PFSK-1 (cell line): ENCODE data around the gene NLRP5.

Source experiments
- POLR2AphosphoS5 ChIP-seq: IDR thresholded peaks from 2 replicates; pipeline ENCODE4 v1.6.1; 2012; ENCODE audit warnings: low read depth, mild to moderate bottlenecking, control low read depth, low read length, moderate library complexity
- REST ChIP-seq, 2 experiments: IDR thresholded peaks; 2 replicates each; pipeline versions ENCODE4 v1.6.1 to v1.8.0; 2011 to 2012; ENCODE audit warnings: low read depth in 2 of 2, low read length in 2 of 2, control low read depth in 1 of 2, inconsistent platforms in 1 of 2, mild to moderate bottlenecking in 1 of 2, moderate library complexity in 1 of 2; ENCODE audit not compliant: insufficient read depth in 1 of 2
- SIN3A ChIP-seq: IDR thresholded peaks from 2 replicates; pipeline ENCODE4 v1.6.1; 2012; ENCODE audit warnings: mild to moderate bottlenecking, low read length, moderate library complexity, borderline replicate concordance; ENCODE audit not compliant: insufficient read depth
- TAF1 ChIP-seq: IDR thresholded peaks from 2 replicates; pipeline ENCODE4 v1.6.1; 2012; ENCODE audit warnings: low read length, control low read depth, borderline replicate concordance; ENCODE audit not compliant: insufficient read depth

DNA sequence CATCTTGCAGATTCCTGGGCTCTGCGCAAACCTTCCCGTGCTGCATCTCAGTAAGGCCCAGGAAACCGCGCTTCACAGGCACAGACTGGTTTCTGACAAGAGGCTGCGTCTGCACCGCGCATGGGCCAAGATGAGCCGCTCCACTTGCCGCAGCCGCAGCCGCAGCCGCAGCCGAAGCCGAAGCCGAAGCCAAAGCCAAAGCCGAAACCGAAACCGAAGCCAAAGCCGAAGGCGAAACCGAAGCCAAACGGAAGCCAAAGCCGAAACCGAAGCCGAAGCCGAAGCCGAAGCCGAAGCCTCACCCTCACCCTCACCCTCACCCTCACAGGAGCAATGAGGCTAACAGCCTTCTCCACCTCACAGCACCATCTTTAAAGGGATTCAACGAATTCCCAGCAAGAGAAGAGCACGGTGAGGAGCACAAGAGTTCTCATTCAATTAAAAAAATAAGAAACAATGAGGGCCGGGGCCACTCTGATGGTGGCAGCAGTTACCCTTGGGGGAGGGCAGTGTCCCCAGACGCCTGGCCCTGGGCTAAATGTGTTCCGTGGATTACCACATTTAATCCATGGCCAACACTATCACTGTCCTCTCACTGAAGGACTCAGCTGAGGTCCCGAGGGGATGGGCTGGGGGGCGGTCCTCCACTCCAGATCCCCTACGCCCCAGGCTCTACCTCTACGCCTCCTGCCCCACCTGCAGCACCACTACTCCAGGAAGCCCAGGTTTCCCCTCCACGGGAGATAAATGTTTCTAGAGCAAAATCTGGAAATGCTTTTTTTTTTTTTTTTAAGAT is 105.4 kb downstream of the NLRP5 start:
- TF ChIP-seq POLR2AphosphoS5 (no peak), SIN3A (no peak), TAF1 (no peak), REST (IDR thresholded peaks at IDR 0.05; ENCODE audit: insufficient read depth in 1 of 2, low read depth in 2 of 2, low read length in 2 of 2) (no peak)
